ENCODE data around the gene ARHGAP31.
"Not testable (repeated sequence)": the region's sequence is repeated elsewhere in the genome, so short reads cannot be mapped to it uniquely, and the experiment has no call there.

Gene ARHGAP31, protein sequence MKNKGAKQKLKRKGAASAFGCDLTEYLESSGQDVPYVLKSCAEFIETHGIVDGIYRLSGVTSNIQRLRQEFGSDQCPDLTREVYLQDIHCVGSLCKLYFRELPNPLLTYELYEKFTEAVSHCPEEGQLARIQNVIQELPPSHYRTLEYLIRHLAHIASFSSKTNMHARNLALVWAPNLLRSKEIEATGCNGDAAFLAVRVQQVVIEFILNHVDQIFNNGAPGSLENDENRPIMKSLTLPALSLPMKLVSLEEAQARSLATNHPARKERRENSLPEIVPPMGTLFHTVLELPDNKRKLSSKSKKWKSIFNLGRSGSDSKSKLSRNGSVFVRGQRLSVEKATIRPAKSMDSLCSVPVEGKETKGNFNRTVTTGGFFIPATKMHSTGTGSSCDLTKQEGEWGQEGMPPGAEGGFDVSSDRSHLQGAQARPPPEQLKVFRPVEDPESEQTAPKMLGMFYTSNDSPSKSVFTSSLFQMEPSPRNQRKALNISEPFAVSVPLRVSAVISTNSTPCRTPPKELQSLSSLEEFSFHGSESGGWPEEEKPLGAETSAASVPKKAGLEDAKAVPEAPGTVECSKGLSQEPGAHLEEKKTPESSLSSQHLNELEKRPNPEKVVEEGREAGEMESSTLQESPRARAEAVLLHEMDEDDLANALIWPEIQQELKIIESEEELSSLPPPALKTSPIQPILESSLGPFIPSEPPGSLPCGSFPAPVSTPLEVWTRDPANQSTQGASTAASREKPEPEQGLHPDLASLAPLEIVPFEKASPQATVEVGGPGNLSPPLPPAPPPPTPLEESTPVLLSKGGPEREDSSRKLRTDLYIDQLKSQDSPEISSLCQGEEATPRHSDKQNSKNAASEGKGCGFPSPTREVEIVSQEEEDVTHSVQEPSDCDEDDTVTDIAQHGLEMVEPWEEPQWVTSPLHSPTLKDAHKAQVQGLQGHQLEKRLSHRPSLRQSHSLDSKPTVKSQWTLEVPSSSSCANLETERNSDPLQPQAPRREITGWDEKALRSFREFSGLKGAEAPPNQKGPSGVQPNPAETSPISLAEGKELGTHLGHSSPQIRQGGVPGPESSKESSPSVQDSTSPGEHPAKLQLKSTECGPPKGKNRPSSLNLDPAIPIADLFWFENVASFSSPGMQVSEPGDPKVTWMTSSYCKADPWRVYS (N-terminal part only)

DNA sequence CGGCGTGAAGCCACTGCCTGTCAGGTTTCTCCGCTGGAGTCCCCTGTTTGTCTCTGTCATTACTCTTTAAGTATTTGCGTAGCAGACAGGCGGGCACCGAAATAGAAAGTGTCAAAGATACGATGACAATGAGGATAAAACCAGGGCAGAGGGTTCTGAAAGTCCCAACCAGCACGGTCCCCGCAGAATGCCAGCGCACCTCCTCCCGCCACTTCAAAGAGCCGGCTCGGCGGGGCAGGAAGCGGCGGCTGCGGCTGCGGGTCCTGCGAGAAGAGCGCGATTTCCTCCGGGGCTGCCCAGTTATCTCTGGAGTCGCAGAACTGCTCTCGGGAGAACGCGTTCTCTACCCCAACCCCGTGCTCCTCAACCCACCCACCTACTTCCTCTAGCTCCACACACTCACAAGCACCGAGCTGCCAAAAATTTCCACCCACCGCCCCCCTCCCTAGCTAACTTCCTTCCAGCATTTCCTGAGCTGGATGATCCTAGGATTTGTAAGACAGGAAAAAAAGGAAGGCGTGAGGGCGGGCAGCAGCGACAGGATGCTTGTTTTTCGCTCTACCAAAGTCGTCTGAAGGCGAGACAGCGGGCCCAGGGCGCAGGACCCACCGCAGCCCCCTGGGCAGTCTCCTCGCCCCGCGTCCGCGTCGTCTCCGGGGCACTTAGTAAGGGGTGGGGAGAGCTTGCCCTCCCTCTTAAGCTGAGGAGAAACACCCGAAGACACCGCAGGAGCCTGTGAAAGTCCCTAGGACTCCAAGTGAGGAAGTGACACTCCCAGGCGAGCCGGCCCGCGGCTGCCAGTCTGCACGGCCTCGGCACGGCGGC is at the start of gene ARHGAP31:
ARHGAP31 (plus strand) TSS at position 513 of the 825 bp plus-strand sequence. CDS start 522 bp downstream, outside the sequence.
- in situ Hi-C loops (cut with MboI; ENCODE audit: low sequenced_read_pairs): no loop called here

DNA sequence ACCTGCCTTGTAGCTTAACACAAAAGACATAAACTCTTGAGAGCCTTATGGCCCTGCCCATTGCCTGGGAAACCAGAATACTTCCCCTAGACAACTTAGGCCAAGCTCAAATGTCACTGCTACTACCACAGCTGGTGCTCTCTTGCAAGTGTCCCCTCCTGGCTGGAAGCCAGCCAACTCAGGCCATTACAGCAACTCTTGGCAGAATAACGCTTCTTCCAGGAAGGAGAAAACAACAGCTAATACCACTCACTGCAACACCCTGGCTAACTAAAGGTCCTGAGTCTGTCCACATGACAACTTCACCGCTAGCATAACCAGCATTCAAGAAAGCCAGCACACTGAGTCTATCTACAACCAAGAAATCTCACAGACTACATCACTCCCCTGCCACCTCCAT is 48.4 kb upstream of the ARHGAP31 start:
- in situ Hi-C loops (cut with MboI; ENCODE audit: low sequenced_read_pairs): no loop called here

DNA sequence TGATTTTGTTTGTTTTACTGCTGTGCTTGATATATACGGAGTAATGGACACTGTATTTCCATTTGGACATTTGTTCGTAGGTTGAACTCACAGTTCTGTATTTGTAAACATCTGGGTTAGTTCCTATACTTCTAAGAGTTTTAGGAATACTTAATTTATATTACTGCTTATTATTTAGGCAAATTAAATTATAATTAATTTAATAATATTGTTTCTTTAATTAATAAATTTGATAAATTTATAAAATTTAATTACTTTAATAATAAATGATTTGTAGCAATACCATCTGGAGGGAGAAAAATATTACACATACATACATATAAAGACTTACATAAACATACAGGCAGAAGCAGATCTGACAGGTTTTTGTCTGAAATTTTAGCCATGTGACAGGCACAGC is 39.0 kb upstream of the ARHGAP31 start:
- in situ Hi-C loops (cut with MboI; ENCODE audit: low sequenced_read_pairs): no loop called here

DNA sequence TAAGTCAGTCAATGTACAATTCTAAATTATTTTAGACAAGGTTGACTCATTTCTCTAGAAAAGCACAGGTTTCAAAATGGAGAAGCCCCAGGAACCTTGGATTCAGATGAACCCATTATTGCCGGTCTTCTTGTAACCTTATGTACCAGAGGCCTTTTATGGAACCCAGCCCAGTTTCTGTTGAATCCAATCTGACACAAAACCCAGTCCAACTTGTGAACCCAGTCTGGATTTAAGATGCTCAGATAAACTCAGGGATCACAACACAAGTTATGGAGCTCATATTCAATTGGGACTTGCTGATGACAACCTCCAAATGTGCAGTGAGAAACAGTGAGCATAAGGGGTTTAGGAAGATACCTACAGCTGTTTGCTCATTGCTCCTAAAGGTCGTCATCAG is 37.1 kb upstream of the ARHGAP31 start:
- in situ Hi-C loops (cut with MboI; ENCODE audit: low sequenced_read_pairs): no loop called here

DNA sequence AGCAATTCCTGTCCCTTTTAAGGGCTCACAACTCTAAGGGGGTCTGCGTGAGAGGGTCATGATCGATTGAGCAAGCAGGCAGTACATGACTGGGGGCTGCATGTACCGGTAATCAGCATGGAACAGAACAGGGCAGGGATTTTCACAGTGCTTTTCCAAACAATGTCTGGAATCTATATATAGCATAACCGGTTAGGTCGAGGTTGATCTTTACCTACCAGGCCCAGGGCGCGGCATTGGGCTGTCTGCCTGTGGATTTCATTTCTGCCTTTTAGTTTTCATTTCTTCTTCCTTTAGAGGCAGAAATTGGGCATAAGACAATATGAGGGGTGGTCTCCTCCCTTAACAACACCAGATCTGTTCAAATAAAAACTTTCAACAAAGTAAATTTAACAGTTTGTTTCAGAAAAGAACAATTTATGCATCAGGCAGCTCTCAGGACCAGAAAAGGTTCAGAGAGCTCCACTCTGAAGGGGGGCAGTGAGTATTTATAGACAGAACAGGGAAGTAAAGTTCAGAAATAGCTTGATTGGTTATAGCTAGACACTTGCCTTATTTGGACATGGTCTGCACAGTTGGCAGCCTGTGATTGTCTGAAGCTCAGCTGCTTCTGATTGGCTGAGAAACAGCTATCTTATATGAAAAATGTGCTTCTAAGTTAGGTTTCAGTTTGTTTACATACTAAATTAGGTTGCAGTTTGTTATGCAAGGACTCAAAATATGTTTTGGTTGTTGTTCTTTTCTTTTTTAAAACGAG is 36.4 kb upstream of the ARHGAP31 start:
- in situ Hi-C loops (cut with MboI; ENCODE audit: low sequenced_read_pairs): no loop called here

DNA sequence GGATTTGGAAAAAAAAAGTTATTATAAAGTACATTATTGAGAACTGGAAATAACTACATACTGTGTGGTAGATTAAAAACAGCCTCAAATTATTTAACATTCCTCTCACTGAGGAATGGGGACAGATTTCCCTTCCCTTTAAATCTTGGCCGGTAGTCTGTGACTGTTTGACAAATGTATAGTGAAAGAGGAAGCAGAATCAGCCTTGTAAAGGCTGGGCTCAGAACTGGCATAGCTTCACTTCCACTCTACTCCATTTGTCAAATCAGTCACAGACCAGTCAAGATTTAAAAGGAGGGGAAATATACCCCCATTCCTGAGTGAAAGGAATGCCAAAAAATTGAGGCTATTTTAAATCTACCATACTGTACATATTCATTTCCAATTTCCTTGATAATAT is 35.3 kb upstream of the ARHGAP31 start:
- in situ Hi-C loops (cut with MboI; ENCODE audit: low sequenced_read_pairs): no loop called here

DNA sequence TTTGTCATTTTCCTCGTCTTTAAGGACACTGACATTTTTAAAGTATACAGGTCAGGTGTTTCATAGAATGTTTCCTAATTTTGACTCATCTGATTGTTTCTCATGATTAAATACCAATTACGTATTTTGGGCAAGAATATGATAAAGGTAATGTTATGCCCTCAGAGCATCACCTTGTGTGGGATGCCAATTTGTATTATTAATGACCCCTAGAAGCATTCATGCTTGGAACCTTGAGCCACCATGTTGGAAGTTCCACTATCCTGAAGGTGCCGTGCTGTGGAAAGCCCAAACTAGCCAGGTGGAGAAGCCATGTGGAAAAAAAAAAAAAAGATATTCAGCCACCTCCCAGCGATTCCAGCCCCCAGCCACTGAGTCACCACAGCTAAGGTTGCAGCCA is 34.4 kb upstream of the ARHGAP31 start:
- in situ Hi-C loops (cut with MboI; ENCODE audit: low sequenced_read_pairs): no loop called here

DNA sequence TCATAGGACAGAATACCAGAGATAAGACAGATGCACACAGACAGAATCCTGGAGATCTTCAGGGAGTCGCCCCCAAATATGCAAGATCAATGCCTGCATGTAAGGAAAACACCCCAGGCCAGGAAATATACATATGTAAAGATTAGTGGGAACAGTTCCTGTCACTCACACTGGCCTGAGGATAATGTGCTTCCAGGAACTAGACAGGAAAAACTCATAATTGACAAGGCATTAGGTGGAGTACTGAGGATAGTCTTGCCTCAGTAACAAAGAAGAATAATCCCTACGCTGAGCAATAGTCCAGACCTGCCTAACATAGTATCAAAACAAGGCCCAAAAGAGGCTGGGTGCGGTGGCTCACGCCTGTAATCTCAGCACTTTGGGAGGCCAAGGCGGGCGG is 33.1 kb upstream of the ARHGAP31 start:
- in situ Hi-C loops (cut with MboI; ENCODE audit: low sequenced_read_pairs): no loop called here

DNA sequence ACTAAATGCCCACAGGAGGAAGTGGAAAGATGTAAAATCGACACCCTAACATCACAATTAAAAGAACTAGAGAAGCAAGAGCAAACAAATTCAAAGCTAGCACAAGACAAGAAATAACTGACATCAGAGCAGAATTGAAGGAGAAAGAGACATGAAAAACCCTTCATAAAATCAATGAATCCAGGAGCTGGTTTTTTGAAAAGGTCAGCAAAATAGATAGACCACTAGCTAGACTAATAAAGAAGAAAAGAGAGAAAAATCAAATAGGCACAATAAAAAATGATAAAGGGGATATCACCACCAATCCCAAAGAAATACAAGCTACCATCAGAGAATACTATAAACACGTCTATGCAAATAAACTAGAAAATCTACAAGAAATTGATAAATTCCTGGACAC is 24.0 kb upstream of the ARHGAP31 start:
- in situ Hi-C loops (cut with MboI; ENCODE audit: low sequenced_read_pairs): not testable (repeated sequence)

DNA sequence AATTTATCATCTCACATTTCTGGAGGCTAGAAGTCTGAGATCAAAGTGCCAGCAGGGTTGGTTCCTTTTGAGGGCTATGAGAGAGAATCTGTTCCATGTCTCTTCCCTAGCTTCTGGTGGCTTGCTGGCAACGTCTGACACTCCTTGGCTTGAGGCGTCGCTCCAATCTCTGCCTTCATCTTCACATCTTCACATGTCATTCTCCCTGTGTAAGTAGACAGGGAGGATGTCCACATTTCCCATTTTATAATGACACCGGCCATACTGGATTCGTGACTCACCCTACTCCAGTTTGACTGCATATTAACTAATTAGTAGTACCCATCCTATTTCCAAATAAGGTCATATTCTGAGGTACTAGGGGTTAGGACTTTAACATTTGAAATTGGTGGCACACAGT is 17.5 kb upstream of the ARHGAP31 start:
- in situ Hi-C loops (cut with MboI; ENCODE audit: low sequenced_read_pairs): no loop called here

DNA sequence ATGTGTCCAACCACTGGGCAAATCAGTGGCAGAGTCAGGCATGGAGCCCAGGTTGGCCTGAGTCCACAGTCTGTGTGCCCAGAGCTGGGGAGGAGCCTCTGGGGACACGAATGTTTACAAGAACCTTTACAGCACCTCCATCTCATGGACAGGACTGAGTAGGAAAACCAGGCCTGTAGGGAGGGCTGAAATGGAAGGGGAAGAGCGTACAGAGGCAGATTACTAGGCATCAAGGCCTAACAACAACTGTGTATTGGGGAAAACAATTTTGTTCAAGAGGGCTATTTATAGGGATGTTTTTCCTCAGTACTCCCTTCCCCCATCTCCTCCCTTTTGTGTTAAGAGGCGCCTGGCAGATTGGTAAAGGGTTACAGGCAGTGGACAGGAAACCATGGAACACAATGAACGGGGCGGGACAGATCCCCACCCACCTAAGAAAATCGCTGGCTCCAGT is 15.1 kb upstream of the ARHGAP31 start:
- in situ Hi-C loops (cut with MboI; ENCODE audit: low sequenced_read_pairs): no loop called here

DNA sequence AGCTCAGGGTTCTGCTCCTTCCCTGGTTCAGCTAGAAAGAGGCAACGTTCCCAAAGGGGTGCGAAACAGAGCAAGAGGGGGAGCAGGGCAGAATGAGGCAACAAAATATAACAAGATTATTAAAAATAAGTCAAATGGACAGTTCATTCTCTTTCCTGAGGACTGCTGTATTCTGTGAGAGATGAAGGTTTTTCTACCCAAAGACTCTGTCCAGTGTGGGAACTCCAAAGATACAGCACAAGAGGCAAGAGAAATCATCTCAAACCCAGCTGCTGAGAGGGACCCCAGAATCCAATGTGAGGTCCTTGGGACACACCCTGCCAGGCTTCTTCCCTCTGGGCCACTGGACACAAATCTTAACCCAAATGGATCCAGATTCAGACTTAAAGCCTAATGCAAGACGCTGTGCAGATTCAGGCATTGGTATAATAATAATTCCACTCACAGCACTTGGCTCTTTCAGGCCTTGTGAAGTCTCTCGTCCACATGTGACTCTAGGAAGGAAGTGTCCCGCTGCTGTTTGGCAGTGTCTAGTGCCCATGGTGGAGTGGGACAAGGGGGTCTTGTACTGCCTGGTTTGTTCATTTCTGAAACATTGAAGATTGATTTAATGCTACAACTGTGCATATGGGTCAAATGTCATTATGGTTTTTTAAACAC is 14.5 kb upstream of the ARHGAP31 start:
- in situ Hi-C loops (cut with MboI; ENCODE audit: low sequenced_read_pairs): no loop called here

DNA sequence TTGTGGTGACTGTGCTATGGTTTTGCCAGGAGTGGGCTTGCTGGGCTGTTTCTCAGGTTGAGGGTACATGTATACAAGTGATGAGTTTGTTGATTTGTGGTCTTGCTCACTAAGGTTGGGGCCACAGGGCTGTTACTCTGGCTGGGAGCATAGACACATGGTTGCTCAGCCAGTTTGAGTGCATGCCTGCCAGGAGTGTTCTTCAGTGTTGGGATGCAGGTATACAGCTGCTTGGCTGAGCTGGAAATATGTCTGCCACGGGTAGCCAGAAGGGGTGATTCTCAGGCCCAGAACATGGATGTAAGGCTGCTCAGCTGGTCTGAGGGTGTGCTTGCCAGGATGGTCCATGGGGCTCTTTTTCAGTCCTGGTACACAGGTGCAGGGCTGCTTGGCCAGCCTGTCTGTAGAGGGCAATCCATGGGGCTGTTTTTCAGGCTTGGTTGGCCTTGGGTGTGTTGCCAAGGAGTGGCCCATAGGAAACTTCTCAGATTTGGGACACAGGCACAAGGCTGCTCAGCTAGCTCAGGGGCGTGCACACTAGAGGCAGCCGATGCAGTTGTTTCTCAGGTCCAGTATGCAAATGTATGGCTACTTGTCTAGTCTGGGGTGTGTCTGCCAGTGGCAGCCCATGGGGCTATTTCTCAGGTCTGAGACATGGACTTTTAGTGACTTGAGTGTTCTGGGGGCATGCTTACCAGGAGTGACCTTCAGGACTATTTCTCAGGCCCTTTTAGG is 5.3 kb upstream of the ARHGAP31 start:
- in situ Hi-C loops (cut with MboI; ENCODE audit: low sequenced_read_pairs): no loop called here

DNA sequence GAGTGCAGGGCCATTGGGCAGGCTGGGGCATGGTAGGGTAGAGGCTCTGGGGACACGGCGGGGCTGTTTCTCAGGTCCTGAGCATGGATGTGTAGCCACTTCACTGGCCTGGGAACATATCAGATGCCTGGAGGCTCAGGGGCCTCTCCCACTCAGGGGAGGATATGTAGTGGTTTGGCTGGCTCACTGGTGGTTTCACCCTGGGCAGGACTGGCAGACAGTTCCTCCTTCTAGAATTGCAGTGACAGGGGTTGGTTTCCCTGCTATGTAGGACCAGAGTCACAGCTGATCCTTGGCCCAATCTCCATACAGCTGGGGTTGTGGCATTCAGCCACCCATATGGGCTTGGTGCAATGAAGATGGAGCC is 4.8 kb upstream of the ARHGAP31 start:
- in situ Hi-C loops (cut with MboI; ENCODE audit: low sequenced_read_pairs): no loop called here

DNA sequence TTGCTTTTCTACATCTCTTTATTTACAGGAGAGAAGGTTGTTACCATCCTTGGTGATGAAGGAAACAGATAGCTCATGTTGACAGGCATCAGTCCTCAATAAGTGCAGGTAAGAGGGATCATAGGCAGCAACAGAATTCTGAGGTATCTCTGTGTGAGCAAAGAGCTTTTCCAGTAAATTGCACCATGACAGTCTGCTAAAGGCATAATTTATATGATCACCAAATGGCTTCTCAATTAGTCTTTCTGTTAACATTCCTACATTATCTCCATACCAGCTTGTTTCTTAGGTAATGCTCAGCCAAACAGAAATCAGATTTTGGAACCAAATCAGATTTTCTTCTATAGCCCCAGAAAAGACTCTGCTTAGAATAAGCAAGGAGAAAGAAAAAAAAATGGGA is 3.6 kb upstream of the ARHGAP31 start:
- in situ Hi-C loops (cut with MboI; ENCODE audit: low sequenced_read_pairs): no loop called here

DNA sequence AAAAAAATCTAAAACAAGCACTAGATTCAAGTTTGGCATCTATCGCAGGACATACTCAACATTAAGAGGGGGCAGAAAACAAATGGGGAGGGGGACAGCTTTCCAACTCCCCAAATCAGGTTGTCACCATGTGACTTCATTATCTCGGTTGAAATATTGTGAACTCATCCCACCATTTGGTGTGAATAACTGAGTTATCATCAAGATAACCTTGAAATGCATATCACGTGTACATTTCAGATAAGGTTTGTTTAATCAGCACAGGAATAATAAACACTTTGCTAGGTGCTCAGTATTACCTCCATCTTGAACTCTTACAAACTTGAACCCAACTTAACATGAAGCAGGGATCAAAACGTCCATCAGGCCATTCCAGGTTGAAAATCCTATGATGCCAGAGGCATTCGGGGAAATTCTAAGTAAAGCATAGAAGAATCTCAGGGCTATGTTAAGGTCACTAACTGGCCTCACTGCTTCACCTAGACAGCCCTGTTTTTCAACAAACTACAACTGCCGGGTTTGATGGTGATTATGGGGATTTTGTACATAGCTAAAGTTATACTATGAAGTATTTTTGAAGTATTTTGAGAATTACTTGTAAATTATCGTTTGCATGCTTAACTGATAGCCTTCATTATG is 3.0 kb upstream of the ARHGAP31 start:
- in situ Hi-C loops (cut with MboI; ENCODE audit: low sequenced_read_pairs): no loop called here

DNA sequence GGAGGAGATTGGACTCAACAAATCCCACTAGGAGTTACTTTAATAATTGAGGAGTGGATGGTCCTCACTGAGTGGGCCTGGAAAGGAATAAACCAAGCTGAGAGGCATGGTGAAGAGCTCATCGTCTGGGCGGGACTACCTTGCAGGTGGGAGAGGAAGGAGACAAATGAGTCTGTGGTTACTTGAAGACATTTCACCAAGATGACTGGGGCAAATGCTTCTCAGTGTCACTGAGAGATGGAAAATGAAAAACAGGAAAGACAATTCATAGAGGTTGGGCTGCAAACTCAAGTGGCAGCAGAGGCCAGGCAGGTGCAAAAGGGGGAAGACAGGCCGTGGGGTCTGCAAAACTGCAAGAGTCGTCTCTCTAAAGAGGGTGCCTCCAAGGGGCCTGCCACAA is 1.5 kb upstream of the ARHGAP31 start:
- in situ Hi-C loops (cut with MboI; ENCODE audit: low sequenced_read_pairs): no loop called here
